ENCODE results near the gene ADA. TPM values are rescaled to one million over a fixed set of nuclear protein-coding genes. Genes with fewer than 3 reads are reported as not detected.

The ADA gene
- total RNA-seq, 4 donors from 2014 or later = 11.1 to 14.9 (median 12.4) TPM

- peaks cover 0 to 52% (median 0%) of the 10 kb centered on the region in 3 donors for H3K36me3 ChIP-seq
- no peak for DNase-seq (ENCODE audit: low spot score in 2 of 2)
- no peaks in the 10 kb centered on the region for H3K9me3 ChIP-seq
- H3K4me1 ChIP-seq = peaks cover 0 to 41% (median 24%) of the 10 kb centered on the region in 4 donors
- H3K4me3 ChIP-seq = no peak overlapping the region
- no peak for TF ChIP-seq EP300 (IDR thresholded peaks at IDR 0.05)
- TF ChIP-seq CTCF (IDR thresholded peaks at IDR 0.05) = no peak
- no peak for TF ChIP-seq POLR2A (IDR thresholded peaks at IDR 0.05)
- no peaks in the 10 kb centered on the region for H3K27me3 ChIP-seq
- no peak overlapping the region for H3K27ac ChIP-seq
- 93 to 95% methylated on average over 5 of the region's 5 CpGs for WGBS, 2 donors
Measured at GRCh38 chr20:44613575-44613974, 37.9 kb downstream of the ADA start.

GRCh38 chr20:44610313-44610962 is 41.1 kb downstream of the ADA start:
- Histone ChIP-seq H3K27ac (peak overlapping the region in 3 of 4 donors; percentile 45 to 84 (median 71)), H3K4me1 (peaks cover 0 to 24% (median 13%) of the 10 kb centered on the region in 4 donors), H3K9me3 (peaks cover 0 to 5% (median 0%) of the 10 kb centered on the region in 4 donors), H3K4me3 (no peak overlapping the region), H3K36me3 (peaks cover 0 to 26% (median 0%) of the 10 kb centered on the region in 3 donors), H3K27me3 (no peaks in the 10 kb centered on the region)
- TF ChIP-seq CTCF (IDR thresholded peaks at IDR 0.05) = no peak
- no peak for TF ChIP-seq POLR2A (IDR thresholded peaks at IDR 0.05)
- no peak for TF ChIP-seq EP300 (IDR thresholded peaks at IDR 0.05)
- WGBS, 2 donors = 6 to 7% methylated on average over 1 of the region's 1 CpG
- DNase-seq (ENCODE audit: low spot score in 2 of 2) = no peak

- H3K4me1 ChIP-seq = peaks cover 0 to 21% (median 10%) of the 10 kb centered on the region in 4 donors
- 33 to 37% methylated on average over 25 of the region's 25 CpGs for WGBS, 2 donors
Measured at GRCh38 chr20:44609516-44610312, 41.8 kb downstream of the ADA start.

GRCh38 chr20:44609006-44609515 is 42.4 kb downstream of the ADA start:
- TF ChIP-seq POLR2A (IDR thresholded peaks at IDR 0.05) = no peak
- no peak for TF ChIP-seq CTCF (IDR thresholded peaks at IDR 0.05)
- no peak for TF ChIP-seq EP300 (IDR thresholded peaks at IDR 0.05)
- Histone ChIP-seq H3K36me3 (peaks cover 0 to 12% (median 0%) of the 10 kb centered on the region in 3 donors), H3K4me3 (no peak overlapping the region), H3K9me3 (peaks cover 0 to 5% (median 0%) of the 10 kb centered on the region in 4 donors), H3K4me1 (peaks cover 0 to 25% (median 10%) of the 10 kb centered on the region in 4 donors), H3K27me3 (no peaks in the 10 kb centered on the region), H3K27ac (peak overlapping the region; percentile 45 to 84 (median 60))
- 68 to 70% methylated on average over 9 of the region's 9 CpGs for WGBS, 2 donors
- DNase-seq (ENCODE audit: low spot score in 2 of 2) = no peak

More at GRCh38 chr20:44609516-44610312, 41.8 kb downstream of the ADA start:
- Histone ChIP-seq H3K9me3 (peaks cover 0 to 5% (median 0%) of the 10 kb centered on the region in 4 donors), H3K27ac (peak overlapping the region; percentile 45 to 84 (median 60)), H3K27me3 (no peaks in the 10 kb centered on the region), H3K4me3 (peak overlapping the region in 1 of 4 donors; percentile 21), H3K36me3 (peaks cover 0 to 18% (median 0%) of the 10 kb centered on the region in 3 donors)
- TF ChIP-seq POLR2A (IDR thresholded peaks at IDR 0.05) (no peak), CTCF (IDR thresholded peaks at IDR 0.05) (peak; percentile 95 to 97 (median 96)), EP300 (IDR thresholded peaks at IDR 0.05) (peak; percentile 67 to 82)
- peak; percentile 84 to 96 for DNase-seq (ENCODE audit: low spot score in 2 of 2)

Data from tibial nerve (tissue), 4 donors.